Muscle layer of colon (tissue), 2 donors: Measurements from ENCODE around the gene IFNA7.
"Not testable (repeated sequence)": the region's sequence is repeated elsewhere in the genome, so short reads cannot be mapped to it uniquely, and the experiment has no call there.

ENCODE experiments used
- H3K27ac ChIP-seq: one replicate; pipeline ENCODE4 v1.7.0; 2013; ENCODE audit warnings: low read depth, mild to moderate bottlenecking, low read length, moderate library complexity
- H3K27me3 ChIP-seq, 2 donors: one replicate each; pipeline ENCODE4 v1.7.0; 2013; ENCODE audit warnings: low read length in 2 of 2, mild to moderate bottlenecking in 2 of 2; ENCODE audit not compliant: insufficient read depth in 2 of 2, control insufficient read depth in 1 of 2
- H3K36me3 ChIP-seq: one replicate; pipeline ENCODE4 v1.7.0; 2013; ENCODE audit warnings: mild to moderate bottlenecking, low read length; ENCODE audit not compliant: insufficient read depth
- H3K4me1 ChIP-seq: one replicate; pipeline ENCODE4 v1.7.0; 2013; ENCODE audit warnings: mild to moderate bottlenecking, low read length; ENCODE audit not compliant: insufficient read depth
- H3K4me3 ChIP-seq, 2 donors: one replicate each; pipeline ENCODE4 v1.7.0; 2013; ENCODE audit warnings: low read length in 2 of 2, low read depth in 1 of 2, mild to moderate bottlenecking in 1 of 2, moderate library complexity in 1 of 2
- H3K9ac ChIP-seq: one replicate; pipeline ENCODE4 v1.7.0; 2013; ENCODE audit warnings: low read length
- H3K9me3 ChIP-seq: one replicate; pipeline ENCODE4 v1.7.0; 2013; ENCODE audit warnings: mild to moderate bottlenecking, low read length
- donor health status: abdominal sarcoma.
- donor health status: Adenocarcinoma of cecum.

The IFNA7 gene

DNA sequence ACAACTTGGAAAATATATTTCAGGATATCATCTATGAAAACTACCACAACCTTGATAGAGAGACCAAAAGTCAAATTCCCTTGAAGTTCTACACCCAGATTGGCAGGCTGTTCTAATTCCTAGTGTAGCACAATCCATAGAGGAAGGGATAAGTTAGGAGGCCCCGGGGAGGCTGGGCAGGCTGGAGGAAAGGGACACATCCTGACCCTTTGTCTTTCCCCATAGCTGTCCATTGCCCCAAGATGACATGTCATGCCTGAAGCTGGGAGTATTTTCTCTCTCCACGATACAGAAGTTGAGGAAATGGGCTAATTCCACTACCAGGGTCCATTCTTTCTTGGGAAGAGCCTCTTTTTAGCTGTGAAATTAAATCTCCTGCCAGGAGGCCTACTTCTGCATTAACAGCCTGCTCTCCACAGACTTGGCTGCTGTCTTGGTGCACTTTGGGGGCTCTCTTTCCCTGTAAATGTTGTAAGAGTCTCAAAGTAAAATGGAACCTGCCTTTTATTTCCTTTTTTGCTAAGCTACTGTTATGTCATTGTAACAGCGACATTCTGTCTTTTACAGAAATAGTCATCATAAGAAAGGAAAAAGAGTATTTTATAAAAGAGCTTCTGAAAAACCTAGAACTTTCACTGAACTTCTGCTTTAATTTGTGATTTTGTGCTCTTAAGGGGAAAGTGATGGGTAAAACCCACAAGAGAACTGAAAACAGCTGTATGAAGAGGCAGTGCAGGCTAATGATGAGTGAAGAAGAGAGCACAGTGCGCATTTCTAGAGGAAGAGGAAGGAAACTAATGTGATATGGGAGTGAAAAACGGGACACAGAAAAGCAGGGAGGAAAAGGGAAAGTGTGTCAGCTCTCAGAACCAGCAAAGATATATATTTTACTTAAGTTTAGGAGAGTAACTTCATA, 11.7 kb upstream of the IFNA7 start:
- not testable (repeated sequence) for H3K4me1 ChIP-seq, H3K36me3 ChIP-seq, H3K4me3 ChIP-seq, H3K27me3 ChIP-seq, H3K9ac ChIP-seq, H3K9me3 ChIP-seq, H3K27ac ChIP-seq

DNA sequence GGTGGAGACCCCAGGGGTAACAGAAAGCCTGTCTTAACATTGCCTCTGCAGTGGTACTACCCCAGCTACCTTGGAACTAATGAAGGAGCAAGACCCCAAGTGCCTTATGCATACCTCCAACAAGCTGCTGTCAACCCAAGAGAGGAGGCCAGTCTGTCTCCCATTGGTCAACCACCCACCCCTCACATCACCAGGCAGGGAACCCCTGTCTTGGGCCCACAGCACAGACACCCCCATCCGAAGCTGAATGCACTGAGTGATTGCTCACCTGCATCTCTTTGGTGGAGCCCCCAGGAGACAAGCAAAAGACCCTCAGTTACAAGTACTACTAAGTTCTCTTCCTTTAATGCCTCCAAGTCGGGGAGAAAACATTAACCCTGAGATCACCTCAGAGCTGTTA, 10.2 kb upstream of the IFNA7 start:
- H3K27me3 ChIP-seq, H3K9ac ChIP-seq, H3K4me3 ChIP-seq, H3K36me3 ChIP-seq, H3K9me3 ChIP-seq, H3K27ac ChIP-seq, H3K4me1 ChIP-seq: not testable (repeated sequence)

DNA sequence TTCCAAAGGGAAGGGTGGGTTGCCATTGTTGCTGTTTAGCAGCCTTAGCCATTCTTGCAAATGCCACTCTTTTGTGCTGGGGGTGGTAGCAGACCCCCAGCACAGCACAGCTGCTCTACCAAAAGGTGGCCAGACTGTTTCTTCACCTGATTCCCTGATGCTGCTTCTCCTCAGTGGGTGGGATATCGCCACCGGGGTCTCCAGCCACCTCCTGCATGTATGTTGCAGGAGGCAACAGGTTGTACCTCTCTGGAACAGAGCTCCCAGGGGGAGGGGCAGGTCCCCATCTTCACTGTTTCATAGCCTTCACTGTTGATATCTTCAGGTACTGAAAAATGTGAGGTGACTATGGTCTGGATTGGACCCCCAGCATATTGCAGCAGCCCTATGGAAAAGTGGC, 8.8 kb upstream of the IFNA7 start:
- not testable (repeated sequence) for H3K27ac ChIP-seq, H3K4me3 ChIP-seq, H3K9me3 ChIP-seq, H3K4me1 ChIP-seq, H3K27me3 ChIP-seq, H3K9ac ChIP-seq, H3K36me3 ChIP-seq

GRCh38 chr9:21210311-21210710, 8.3 kb upstream of the IFNA7 start:
- Histone ChIP-seq H3K9ac (no peak overlapping the region), H3K36me3 (no peaks in the 10 kb centered on the region), H3K27ac (no peak overlapping the region), H3K4me1 (no peaks in the 10 kb centered on the region), H3K4me3 (no peak overlapping the region), H3K9me3 (no peaks in the 10 kb centered on the region), H3K27me3 (no peaks in the 10 kb centered on the region)

DNA sequence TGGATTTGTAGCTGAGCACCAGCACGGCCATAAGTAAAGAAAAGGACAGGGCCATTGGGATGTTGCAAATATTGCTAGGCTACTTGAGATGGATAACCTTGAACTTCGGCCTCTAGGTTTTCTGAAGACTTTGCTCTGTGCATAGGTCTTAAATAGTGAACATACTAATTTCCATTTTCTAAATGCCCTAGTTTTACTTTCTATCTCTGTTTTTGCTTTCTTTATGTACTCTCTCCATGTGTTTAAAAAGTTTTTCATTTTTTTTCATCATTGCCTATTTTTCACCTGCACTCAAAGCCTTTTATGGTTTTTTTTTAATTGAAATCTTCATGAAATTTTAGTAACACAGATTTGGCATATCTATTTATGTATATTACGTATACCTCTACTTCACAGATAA, 5.0 kb upstream of the IFNA7 start, which contains the start of gene IFNA10:
TSS of gene IFNA10 (minus strand) at position 101 of the 400 bp plus-strand sequence. CDS start at position 55, 46 bp downstream.
- H3K4me1 ChIP-seq, H3K36me3 ChIP-seq, H3K27me3 ChIP-seq, H3K9me3 ChIP-seq, H3K9ac ChIP-seq, H3K4me3 ChIP-seq, H3K27ac ChIP-seq: not testable (repeated sequence)

- Histone ChIP-seq H3K4me1 (no peaks in the 10 kb centered on the region), H3K27me3 (no peaks in the 10 kb centered on the region), H3K9me3 (no peaks in the 10 kb centered on the region)
Observed at GRCh38 chr9:21205204-21205603, 3.2 kb upstream of the IFNA7 start.

GRCh38 chr9:21194867-21195776, 6.9 kb downstream of the IFNA7 start:
- H3K27ac ChIP-seq, H3K9me3 ChIP-seq, H3K9ac ChIP-seq, H3K4me3 ChIP-seq, H3K4me1 ChIP-seq, H3K27me3 ChIP-seq, H3K36me3 ChIP-seq: not testable (repeated sequence)

More at GRCh38 chr9:21205204-21205603, 3.2 kb upstream of the IFNA7 start:
- Histone ChIP-seq H3K36me3 (no peaks in the 10 kb centered on the region), H3K4me3 (no peak overlapping the region), H3K27ac (no peak overlapping the region), H3K9ac (no peak overlapping the region)

GRCh38 chr9:21187487-21187886, 14.5 kb downstream of the IFNA7 start, which contains the start of gene IFNA4:
Gene IFNA4 (minus strand): TSS chr9:21187587. CDS start chr9:21187531, 56 bp downstream.
- H3K9ac ChIP-seq, H3K27ac ChIP-seq, H3K4me3 ChIP-seq, H3K9me3 ChIP-seq, H3K27me3 ChIP-seq, H3K4me1 ChIP-seq, H3K36me3 ChIP-seq: not testable (repeated sequence)

- not testable (repeated sequence) for H3K36me3 ChIP-seq, H3K27me3 ChIP-seq, H3K4me3 ChIP-seq, H3K4me1 ChIP-seq, H3K9me3 ChIP-seq, H3K9ac ChIP-seq, H3K27ac ChIP-seq
Observed at GRCh38 chr9:21182810-21183736, 18.9 kb downstream of the IFNA7 start.

GRCh38 chr9:21174671-21175070, 27.3 kb downstream of the IFNA7 start:
- H3K27ac ChIP-seq: no peak overlapping the region
- no peaks in the 10 kb centered on the region for H3K36me3 ChIP-seq
- no peak overlapping the region for H3K9ac ChIP-seq
- H3K4me3 ChIP-seq: no peak overlapping the region
- H3K27me3 ChIP-seq: no peaks in the 10 kb centered on the region
- H3K4me1 ChIP-seq: no peaks in the 10 kb centered on the region
- no peaks in the 10 kb centered on the region for H3K9me3 ChIP-seq

DNA sequence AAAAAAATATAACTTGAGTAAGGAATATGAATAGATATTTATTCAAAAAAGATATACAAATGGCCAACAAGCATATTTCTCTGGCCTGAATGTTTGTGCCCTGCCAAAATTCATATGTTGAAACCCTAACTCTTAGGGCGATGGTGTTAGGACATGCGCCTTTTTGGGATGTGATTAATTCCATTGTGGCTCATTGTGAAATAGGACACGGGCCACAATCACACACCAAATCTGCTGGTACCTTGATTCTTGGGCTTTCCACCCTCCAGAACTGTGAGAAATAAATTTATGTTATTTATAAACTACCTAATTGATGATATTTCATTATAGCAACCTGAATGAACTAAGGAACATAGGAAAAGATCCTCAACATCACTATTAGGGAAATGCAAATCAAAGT, 29.8 kb downstream of the IFNA7 start:
- Histone ChIP-seq H3K9me3 (no peaks in the 10 kb centered on the region), H3K4me1 (no peaks in the 10 kb centered on the region), H3K36me3 (no peaks in the 10 kb centered on the region), H3K4me3 (no peak overlapping the region), H3K9ac (no peak overlapping the region), H3K27me3 (no peaks in the 10 kb centered on the region), H3K27ac (no peak overlapping the region)
